Muscle of back (tissue), 10 donors: ENCODE measurements around the gene FAM107B. TPM values are rescaled to one million over a fixed set of nuclear protein-coding genes. Genes with fewer than 3 reads are reported as not detected.

Experiments
- polyA plus RNA-seq, 10 donors: library from polyadenylated mRNA; unstranded; fragments of 120-200 nt; gene quantifications; one replicate each; pipeline ENCODE4 v1.2.1, GENCODE V29; 2013; ENCODE audit not compliant: insufficient read length in 10 of 10

Gene FAM107B
- polyA plus RNA-seq, 10 donors: 17.8 to 30.9 (median 23.3) TPM

Other genes with a start within 250 kb of the FAM107B start
- 1 to 10 TPM; 1.4 to 5.1 (median 3.4) TPM for gene CDNF, start 63.1 kb upstream of the FAM107B start, polyA plus RNA-seq
- gene HSPA14, start 63.4 kb upstream of the FAM107B start, polyA plus RNA-seq: 10 to 100 TPM; 11.3 to 19.2 (median 15.0) TPM
- gene MSANTD7, start 63.4 kb upstream of the FAM107B start, polyA plus RNA-seq: 10 to 100 TPM in 9 of 10 donors, 1 to 10 TPM in 1; 8.6 to 13.4 (median 11.1) TPM
- 10 to 100 TPM in 9 of 10 donors, 1 to 10 TPM in 1; 10.0 to 17.7 (median 13.1) TPM for gene SUV39H2, start 104.0 kb upstream of the FAM107B start, polyA plus RNA-seq
- gene DCLRE1C, start 179.2 kb upstream of the FAM107B start, polyA plus RNA-seq: 10 to 100 TPM in 2 of 10 donors, 1 to 10 TPM in 8; 5.2 to 11.2 (median 8.3) TPM
- gene MEIG1, start 184.5 kb upstream of the FAM107B start, polyA plus RNA-seq: 1 to 10 TPM in 1 of 10 donors, under 1 TPM in 7, not detected in 2; 0.29 to 2.1 (median 0.56) TPM